ENCODE measurements around the gene WNT16. TPM values are rescaled to one million over a fixed set of nuclear protein-coding genes. Genes with fewer than 3 reads are reported as not detected.

Gene WNT16
- total RNA-seq, 1 experiment from 2014 or later = not detected

DNA sequence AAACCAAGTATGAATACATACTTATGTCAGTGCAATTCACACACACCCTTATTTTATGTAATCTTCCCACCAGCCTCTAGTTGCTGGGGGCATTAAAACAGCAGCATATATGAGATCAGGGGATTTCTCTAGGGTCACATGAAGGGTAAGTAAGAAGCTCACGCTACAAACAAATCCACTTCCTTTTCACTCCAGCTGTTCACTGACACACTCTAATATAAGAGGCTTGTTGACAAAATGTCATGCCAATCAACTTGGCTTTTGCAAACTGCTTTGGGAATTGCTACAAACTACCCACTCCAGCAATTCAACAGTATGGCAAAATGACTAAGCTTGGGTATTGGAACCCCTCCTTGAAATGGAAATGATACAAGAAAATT is 57.0 kb downstream of the WNT16 start:
- Histone ChIP-seq H3K27ac (ENCODE audit: insufficient read length, low read depth, low read length) (no peak overlapping the region), H2AK5ac (ENCODE audit: insufficient read length, low read length) (no peak overlapping the region)

More for the DNA sequence above, 57.0 kb downstream of the WNT16 start:
- Histone ChIP-seq H3K79me2 (ENCODE audit: insufficient read depth, low read length) (peaks cover 25% of the 10 kb centered on the region; the same call in 1 of the 2 replicates), H2BK15ac (ENCODE audit: low read depth, low read length) (no peak overlapping the region), H3K79me1 (ENCODE audit: insufficient read depth, low read depth, low read length, poor library complexity, severe bottlenecking) (peaks cover 5% of the 10 kb centered on the region), H2BK5ac (ENCODE audit: insufficient read length, low read length) (no peak overlapping the region), H2BK120ac (ENCODE audit: low read depth, low read length, poor library complexity, severe bottlenecking) (no peak overlapping the region), H3K4ac (ENCODE audit: low read depth, low read length) (no peak overlapping the region), H2BK20ac (ENCODE audit: low read depth, low read length, poor library complexity, severe bottlenecking) (no peak overlapping the region), H3K23me2 (ENCODE audit: insufficient read length, low read depth, low read length, poor library complexity, severe bottlenecking) (no peaks in the 10 kb centered on the region), H4K5ac (ENCODE audit: insufficient read length, low read depth, low read length) (no peak overlapping the region), H3K4me1 (ENCODE audit: insufficient read depth, low read length) (no peaks in the 10 kb centered on the region), H3K18ac (ENCODE audit: insufficient read length, low read depth, low read length) (no peak overlapping the region), H3K9ac (ENCODE audit: extremely low read depth, insufficient read length, low read length) (no peak overlapping the region), H4K91ac (ENCODE audit: insufficient read length, low read depth, low read length) (no peak overlapping the region), H2BK12ac (ENCODE audit: insufficient read length, low read depth, low read length) (no peak overlapping the region), H3K4me2 (ENCODE audit: insufficient read depth, insufficient read length, low read length) (no peak overlapping the region), H4K20me1 (ENCODE audit: control insufficient read depth, insufficient read depth, insufficient read length) (no peaks in the 10 kb centered on the region), H4K8ac (replicated peaks; ENCODE audit: insufficient read length, low read depth, low read length) (no peak overlapping the region), H3K9me3 (ENCODE audit: control insufficient read depth, low read depth, low read length) (no peaks in the 10 kb centered on the region), H3K14ac (ENCODE audit: insufficient read depth, low read length) (no peak overlapping the region), H3K56ac (ENCODE audit: insufficient read length, low read depth, low read length) (no peak overlapping the region), H3T11ph (ENCODE audit: low read length) (no peak overlapping the region), H3K23ac (ENCODE audit: insufficient read length, low read depth, low read length) (no peak overlapping the region), H2AFZ (ENCODE audit: low read length) (no peak overlapping the region), H3K27me3 (ENCODE audit: insufficient read depth, low read length) (no peaks in the 10 kb centered on the region)
- Mint-ChIP-seq H3K27ac (no peak overlapping the region), H3K4me1 (peaks cover 19 to 30% of the 10 kb centered on the region in 2 experiments), H3K36me3 (ENCODE audit: insufficient read depth in 1 of 3, low read depth in 3 of 3) (peaks cover 2 to 6% (median 4%) of the 10 kb centered on the region in 3 experiments; a peak in 3 of 7 replicates), H3K27me3 (ENCODE audit: low read depth) (no peaks in the 10 kb centered on the region), H3K4me3 (no peak overlapping the region), H3K9me3 (no peaks in the 10 kb centered on the region)
- no peak for DNase-seq
- WGBS (ENCODE audit: extremely low coverage, insufficient read length, low lambda C conversion rate) = no CpG with 5 or more reads among the region's 1 CpG
- TF ChIP-seq, protein P1, sequence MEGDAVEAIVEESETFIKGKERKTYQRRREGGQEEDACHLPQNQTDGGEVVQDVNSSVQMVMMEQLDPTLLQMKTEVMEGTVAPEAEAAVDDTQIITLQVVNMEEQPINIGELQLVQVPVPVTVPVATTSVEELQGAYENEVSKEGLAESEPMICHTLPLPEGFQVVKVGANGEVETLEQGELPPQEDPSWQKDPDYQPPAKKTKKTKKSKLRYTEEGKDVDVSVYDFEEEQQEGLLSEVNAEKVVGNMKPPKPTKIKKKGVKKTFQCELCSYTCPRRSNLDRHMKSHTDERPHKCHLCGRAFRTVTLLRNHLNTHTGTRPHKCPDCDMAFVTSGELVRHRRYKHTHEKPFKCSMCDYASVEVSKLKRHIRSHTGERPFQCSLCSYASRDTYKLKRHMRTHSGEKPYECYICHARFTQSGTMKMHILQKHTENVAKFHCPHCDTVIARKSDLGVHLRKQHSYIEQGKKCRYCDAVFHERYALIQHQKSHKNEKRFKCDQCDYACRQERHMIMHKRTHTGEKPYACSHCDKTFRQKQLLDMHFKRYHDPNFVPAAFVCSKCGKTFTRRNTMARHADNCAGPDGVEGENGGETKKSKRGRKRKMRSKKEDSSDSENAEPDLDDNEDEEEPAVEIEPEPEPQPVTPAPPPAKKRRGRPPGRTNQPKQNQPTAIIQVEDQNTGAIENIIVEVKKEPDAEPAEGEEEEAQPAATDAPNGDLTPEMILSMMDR (conservative IDR thresholded peaks at IDR 0.05) = no peak
